IMR-90 (cell line): ENCODE data around the gene PGAP1. TPM values are rescaled to one million over a fixed set of nuclear protein-coding genes. Genes with fewer than 3 reads are reported as not detected.

Source experiments
- ATAC-seq: fragments of 200-7000 bp; cut with Tn5 transposase; 2 replicates; pipeline ENCODE4 v1.9.1; 2020; ENCODE audit warnings: low read depth, mild to moderate bottlenecking, moderate library complexity
- Bru-seq: library from RNA; stranded (reverse); fragments of 400-500 nt; gene quantifications from one replicate; lab custom pipeline; 2021; lab: Mats Ljungman, UMichigan
- BruChase-seq, 2 experiments: library from RNA; stranded (reverse); fragments of 400-500 nt; gene quantifications; one replicate each; lab custom pipeline; 2021; lab: Mats Ljungman, UMichigan
- BruUV-seq: library from RNA; stranded (reverse); fragments of 400-500 nt; replicated peaks from 2 replicates; lab custom pipeline; 2021; lab: Mats Ljungman, UMichigan
- CTCF ChIA-PET: fragments of 300-600 bp; formaldehyde crosslinking; extraction: SDS; loops from one replicate; lab custom pipeline; 2021; ENCODE audit warnings: antibody characterized with exemption; lab: Yijun Ruan, JAX
- POLR2A ChIA-PET: fragments of 300-600 bp; sonication (Branson Sonifier 250); formaldehyde crosslinking; loops from one replicate; lab custom pipeline; 2022; ENCODE audit warnings: antibody characterized with exemption; ENCODE audit not compliant: unreplicated experiment; lab: Charles Lee
- DNase-seq: peaks from one replicate; pipeline ENCODE4 v3.0.0; 2013
- H2AFZ ChIP-seq: replicated peaks from 2 replicates; pipeline ENCODE3; 2013; ENCODE audit warnings: low read length, mild to moderate bottlenecking; ENCODE audit not compliant: poor library complexity
- H2AK5ac ChIP-seq: 2 replicates; pipeline ENCODE4 v1.6.1; 2013; ENCODE audit warnings: low read depth, low read length, inconsistent platforms
- H2AK9ac ChIP-seq: replicated peaks from 2 replicates; pipeline ENCODE3; 2013; ENCODE audit warnings: mild to moderate bottlenecking, low read depth, low read length, moderate library complexity; ENCODE audit not compliant: poor library complexity
- H2BK120ac ChIP-seq: 2 replicates; pipeline ENCODE4 v1.6.1; 2013; ENCODE audit warnings: low read depth, low read length, inconsistent platforms
- H2BK15ac ChIP-seq: 3 replicates; pipeline ENCODE4 v1.6.1; 2013; ENCODE audit warnings: low read depth, low read length, inconsistent platforms
- H2BK20ac ChIP-seq: 2 replicates; pipeline ENCODE4 v1.6.1; 2013; ENCODE audit warnings: low read depth, mild to moderate bottlenecking, inconsistent platforms, low read length, moderate library complexity
- H2BK5ac ChIP-seq: 2 replicates; pipeline ENCODE4 v1.6.1; 2013; ENCODE audit warnings: mild to moderate bottlenecking, low read depth, low read length, inconsistent platforms; ENCODE audit not compliant: poor library complexity, severe bottlenecking
- H3K14ac ChIP-seq: replicated peaks from 2 replicates; pipeline ENCODE4 v1.6.1; 2013; ENCODE audit warnings: low read depth, low read length, inconsistent platforms
- H3K18ac ChIP-seq: 2 replicates; pipeline ENCODE4 v1.6.1; 2013; ENCODE audit warnings: low read depth, low read length, control low read depth
- H3K23ac ChIP-seq: 2 replicates; pipeline ENCODE4 v1.6.1; 2013; ENCODE audit warnings: low read depth, low read length, inconsistent platforms
- H3K27ac ChIP-seq: 2 replicates; pipeline ENCODE4 v1.5.1; 2013; ENCODE audit warnings: mild to moderate bottlenecking, control low read depth, low read length; ENCODE audit not compliant: insufficient read depth
- H3K27me3 ChIP-seq: 2 replicates; pipeline ENCODE4 v1.6.1; 2013; ENCODE audit warnings: low read length; ENCODE audit not compliant: control insufficient read depth, insufficient read depth
- H3K36me3 ChIP-seq: 2 replicates; pipeline ENCODE4 v1.6.1; 2013; ENCODE audit warnings: low read length, mixed read lengths; ENCODE audit not compliant: control insufficient read depth, insufficient read depth
- H3K4ac ChIP-seq: 2 replicates; pipeline ENCODE4 v1.6.1; 2013; ENCODE audit warnings: low read depth, low read length, inconsistent platforms
- H3K4me1 ChIP-seq: 2 replicates; pipeline ENCODE4 v1.6.1; 2013; ENCODE audit warnings: low read length, mixed read lengths; ENCODE audit not compliant: control insufficient read depth, insufficient read depth
- H3K4me2 ChIP-seq: 2 replicates; pipeline ENCODE4 v1.6.1; 2013; ENCODE audit warnings: low read depth, mild to moderate bottlenecking, control low read depth, low read length, moderate library complexity
- H3K4me3 ChIP-seq: 2 replicates; pipeline ENCODE4 v1.5.1; 2013; ENCODE audit warnings: low read depth, mild to moderate bottlenecking, control low read depth, low read length, moderate library complexity; ENCODE audit not compliant: insufficient read depth
- H3K56ac ChIP-seq: 2 replicates; pipeline ENCODE4 v1.6.1; 2013; ENCODE audit warnings: low read length, inconsistent platforms; ENCODE audit not compliant: insufficient read depth; ENCODE audit errors: extremely low read depth
- H3K79me1 ChIP-seq, 2 experiments: 2 replicates each; pipeline ENCODE4 v1.6.1; 2013; ENCODE audit warnings: low read length in 2 of 2, inconsistent platforms in 1 of 2, low read depth in 1 of 2
- H3K9ac ChIP-seq: 2 replicates; pipeline ENCODE4 v1.6.1; 2013; ENCODE audit warnings: low read depth, low read length, control low read depth
- H3K9me1 ChIP-seq: 2 replicates; pipeline ENCODE4 v1.6.1; 2013; ENCODE audit warnings: low read length, inconsistent platforms; ENCODE audit not compliant: insufficient read depth
- H3K9me3 ChIP-seq: 2 replicates; pipeline ENCODE4 v1.6.1; 2013; ENCODE audit warnings: low read length; ENCODE audit not compliant: control insufficient read depth, insufficient read depth
- H4K20me1 ChIP-seq: 2 replicates; pipeline ENCODE4 v1.6.1; 2013; ENCODE audit warnings: low read length, inconsistent platforms; ENCODE audit not compliant: insufficient read depth
- H4K5ac ChIP-seq: 2 replicates; pipeline ENCODE4 v1.6.1; 2013; ENCODE audit warnings: mild to moderate bottlenecking, low read depth, low read length, control low read depth
- H4K8ac ChIP-seq, 2 experiments: 2 replicates each; pipeline ENCODE4 v1.6.1; 2013; ENCODE audit warnings: low read depth in 2 of 2, low read length in 2 of 2, control low read depth in 1 of 2, inconsistent platforms in 1 of 2
- H4K91ac ChIP-seq: 2 replicates; pipeline ENCODE4 v1.6.1; 2013; ENCODE audit warnings: low read depth, low read length, inconsistent platforms; ENCODE audit not compliant: insufficient read depth
- BHLHE40 ChIP-seq: fragments of 150-350 bp; IDR thresholded peaks from 2 replicates; pipeline ENCODE4 v1.6.1; 2016; ENCODE audit warnings: mild to moderate bottlenecking, low read depth, low read length
- CEBPB ChIP-seq: IDR thresholded peaks from 2 replicates; pipeline ENCODE4 v1.6.1; 2012; ENCODE audit warnings: low read depth, low read length, improper control_type of control experiment
- FOS ChIP-seq: fragments of 150-350 bp; IDR thresholded peaks from 2 replicates; pipeline ENCODE4 v1.6.1; 2016; ENCODE audit warnings: low read depth, low read length
- MAFK ChIP-seq: IDR thresholded peaks from 2 replicates; pipeline ENCODE4 v1.6.1; 2012; ENCODE audit warnings: low read depth, low read length, improper control_type of control experiment
- MAZ ChIP-seq: IDR thresholded peaks from 2 replicates; pipeline ENCODE4 v1.6.1; 2012; ENCODE audit warnings: low read depth, mild to moderate bottlenecking, low read length, improper control_type of control experiment, moderate library complexity, borderline replicate concordance
- MXI1 ChIP-seq: IDR thresholded peaks from 2 replicates; pipeline ENCODE4 v1.6.1; 2012; ENCODE audit warnings: low read depth, mild to moderate bottlenecking, low read length, moderate library complexity, borderline replicate concordance
- POLR2A ChIP-seq: IDR thresholded peaks from 2 replicates; pipeline ENCODE4 v1.6.1; 2012; ENCODE audit warnings: mild to moderate bottlenecking, low read depth, low read length
- RAD21 ChIP-seq: IDR thresholded peaks from 2 replicates; pipeline ENCODE4 v1.6.1; 2012; ENCODE audit warnings: low read length, improper control_type of control experiment
- RCOR1 ChIP-seq: IDR thresholded peaks from 2 replicates; pipeline ENCODE4 v1.6.1; 2012; ENCODE audit warnings: mild to moderate bottlenecking, low read length, improper control_type of control experiment; ENCODE audit not compliant: insufficient replicate concordance
- RFX5 ChIP-seq: IDR thresholded peaks from 2 replicates; pipeline ENCODE4 v1.8.0; 2012; ENCODE audit warnings: low read depth, mild to moderate bottlenecking, low read length, moderate library complexity
- USF2 ChIP-seq: fragments of 150-350 bp; IDR thresholded peaks from 2 replicates; pipeline ENCODE4 v1.6.1; 2017; ENCODE audit warnings: mild to moderate bottlenecking, antibody characterized with exemption, low read length, low read depth
- WGBS, 2 experiments: methylation state at CpG; one replicate each; pipeline versions ENCODE4 v1.1.5 to v1.1.7; 2013; ENCODE audit warnings: missing lambda C conversion rate in 2 of 2; ENCODE audit not compliant: insufficient read length in 1 of 2; ENCODE audit errors: extremely low coverage in 2 of 2; 5-methylcytosine and 5-hydroxymethylcytosine counted together
- dilution Hi-C: fragments of 300-500 bp; cut with HindIII; formaldehyde crosslinking; loops from one replicate; pipeline ENCODE4 v1.14.3; 2018; ENCODE audit warnings: low sequenced_read_pairs; ENCODE audit not compliant: unreplicated experiment
- in situ Hi-C: fragments of 300-500 bp; cut with MboI; formaldehyde crosslinking; loops from 3 replicates; pipeline ENCODE4 v1.14.3; 2019; ENCODE audit warnings: low sequenced_read_pairs, inconsistent platforms, mixed read lengths
- intact Hi-C: fragments of 100-400 bp; cut with micrococcal nuclease; formaldehyde crosslinking; loops from 2 replicates; pipeline ENCODE4 v1.10.0; 2022
- long read RNA-seq: library from polyadenylated mRNA; unstranded; transcript quantifications from one replicate; pipeline ENCODE4 v2.0.0, GENCODE V29; 2021; ENCODE audit not compliant: unreplicated experiment
- polyA plus RNA-seq, 3 experiments: library from polyadenylated mRNA; depleted of rRNA; stranded (reverse); fragments of >200 nt; gene quantifications; 2 replicates each; pipeline ENCODE4 v1.2.3, GENCODE V29; 2012; ENCODE audit warnings: low replicate concordance in 1 of 3
- total RNA-seq: library from RNA; depleted of rRNA; stranded (reverse); fragments of >200 nt; gene quantifications from 2 replicates; pipeline ENCODE4 v1.2.3, GENCODE V29; 2012; rRNA removed
- TF ChIP-seq, protein P1 (sequence below): fragments of 150-350 bp; IDR thresholded peaks from 2 replicates; pipeline ENCODE4 v1.6.1; 2016; ENCODE audit warnings: low read depth, mild to moderate bottlenecking, low read length, moderate library complexity, borderline replicate concordance

Gene PGAP1
- total RNA-seq (5.7 and 6.7 TPM in 2 replicates), polyA plus RNA-seq (2012; rRNA removed) (1.2 and 1.9 TPM in 2 replicates), Bru-seq, nascent RNA (percentile 63 among the genes with signal in this experiment), BruChase-seq, experiment 1, labeled RNA remaining after a 6-hour chase (percentile 60 among the genes with signal in this experiment), BruChase-seq, experiment 2, labeled RNA remaining after a 2-hour chase (percentile 66 among the genes with signal in this experiment)
- polyA plus RNA-seq (2012; cell fraction: cytosol; rRNA removed): 0.42 and 0.60 TPM in 2 replicates
- polyA plus RNA-seq (2012; cell fraction: nucleus; rRNA removed; ENCODE audit: low replicate concordance): 0.95 and 5.9 TPM in 2 replicates
- long read RNA-seq, full-length matches to known transcripts: 2 of 3 reads
- long read RNA-seq, partial matches to known transcripts: 0 of 3 reads
- long read RNA-seq, other reads (novel, unspliced or antisense): 1 of 3 reads

DNA sequence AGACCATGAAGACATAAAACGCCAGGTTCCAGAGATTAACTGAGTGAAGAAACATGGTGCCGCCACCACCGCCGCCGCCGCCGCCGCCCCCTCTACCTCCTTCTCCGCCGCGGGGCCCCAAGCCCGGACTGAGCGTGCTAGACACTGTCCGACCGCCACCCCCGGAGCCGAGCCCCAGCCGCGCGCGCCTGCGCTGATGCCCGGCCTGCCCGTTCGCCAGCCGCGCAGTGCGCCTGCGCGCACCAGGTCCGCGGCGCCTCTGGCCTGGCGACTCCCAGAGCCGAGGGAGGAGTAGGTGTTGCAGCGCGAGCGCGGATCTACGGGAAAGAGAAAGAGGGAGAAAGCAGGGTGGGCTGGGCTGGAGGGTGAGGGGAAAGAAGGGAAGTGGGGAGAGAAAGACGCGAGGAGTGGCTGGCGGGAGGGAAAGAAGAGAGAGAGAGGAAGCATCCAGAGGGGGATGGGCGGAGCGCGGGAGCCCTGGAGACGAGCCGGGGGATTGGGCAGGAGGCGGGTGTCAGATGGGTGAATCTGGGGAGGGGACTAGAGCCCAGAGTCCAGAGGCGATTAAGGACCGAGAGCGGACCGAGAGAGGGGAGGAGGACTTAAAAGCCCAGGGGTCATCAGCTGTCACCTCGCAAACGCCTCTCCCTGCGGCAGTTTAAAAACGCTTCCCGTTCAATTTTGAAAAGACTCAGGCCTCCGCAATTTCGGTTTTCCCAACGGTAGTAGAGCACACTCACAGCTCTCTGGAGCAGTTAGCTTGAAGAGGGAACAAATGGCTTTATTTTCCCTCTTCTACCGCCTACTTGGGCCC lies at the start of gene PGAP1:
TSS of gene PGAP1 (minus strand) at position 146 of the 814 bp plus-strand sequence. CDS start at position 55, 91 bp downstream.
- H2BK5ac ChIP-seq: peak within 1 kb of the TSS; percentile 84
- H3K14ac ChIP-seq: peak within 1 kb of the TSS; percentile 93
- DNase-seq (peak; percentile 88), ATAC-seq (peak; percentile 91)
- no peaks in the 10 kb centered on the region; the same call in 1 of the 2 replicates for H3K27me3 ChIP-seq
- in situ Hi-C loops: no loop called here
- H4K8ac ChIP-seq: peak within 1 kb of the TSS; percentile 50 to 82
- peak within 1 kb of the TSS; percentile 44 for H4K5ac ChIP-seq
- WGBS, 2 experiments: 0% methylated on average over 20 of the region's 62 CpGs; no CpG with 5 or more reads in 1 of the 2 experiments
- H3K9me1 ChIP-seq: no peaks in the 10 kb centered on the region
- peaks cover 6 to 23% of the 10 kb centered on the region in 2 experiments; a peak in 3 of 4 replicates for H3K79me1 ChIP-seq
- peak within 1 kb of the TSS; percentile 53 for H3K56ac ChIP-seq
- H2BK15ac ChIP-seq: peak within 1 kb of the TSS; percentile 38; the same call in 1 of the 3 replicates
- no peaks in the 10 kb centered on the region; the same call in 1 of the 2 replicates for H3K4me1 ChIP-seq
- H2AK5ac ChIP-seq: no peak within 1 kb of the TSS
- peak within 1 kb of the TSS; percentile 92 for H3K27ac ChIP-seq
- H3K4me2 ChIP-seq: peak within 1 kb of the TSS; percentile 96
- CTCF ChIA-PET: no interaction called here
- peak within 1 kb of the TSS; percentile 95 for H3K23ac ChIP-seq
- dilution Hi-C loops: no loop called here
- no peaks in the 10 kb centered on the region; the same call in 1 of the 2 replicates for H4K20me1 ChIP-seq
- peak within 1 kb of the TSS; percentile 95 for H2AFZ ChIP-seq
- POLR2A ChIA-PET: interaction anchor here (0.6 kb wide), 1 partner anchor 12 kb away, joined by 8 read pairs; no protein-coding TSS in a partner anchor
- peak within 1 kb of the TSS; percentile 79 for H3K18ac ChIP-seq
- no peaks in the 10 kb centered on the region for H3K36me3 ChIP-seq
- peak within 1 kb of the TSS; percentile 85 for H2AK9ac ChIP-seq
- H3K9ac ChIP-seq: peak within 1 kb of the TSS; percentile 84
- H2BK120ac ChIP-seq: peak within 1 kb of the TSS; percentile 81
- peak within 1 kb of the TSS; percentile 80 for H3K4me3 ChIP-seq
- peak within 1 kb of the TSS; percentile 77 for H3K4ac ChIP-seq
- no TSS peak for BruUV-seq
- no peaks in the 10 kb centered on the region for H3K9me3 ChIP-seq
- intact Hi-C loops: loop anchor here (1.0 to 10.0 kb wide), 6 partner anchors 61 to 612 kb away; partner anchors contain the start of gene GTF3C3
- peak within 1 kb of the TSS; percentile 58 for H4K91ac ChIP-seq
- no peak within 1 kb of the TSS for H2BK20ac ChIP-seq
- TF ChIP-seq RFX5 (no peak), MAFK (no peak), RCOR1 (no peak), BHLHE40 (no peak), MXI1 (0 out of 2 replicates have a peak, but pooled peaks have one; percentile 25), USF2 (no peak), MAZ (peak; percentile 8; the same call in 1 of the 2 replicates), CEBPB (no peak), POLR2A (peak; percentile 74), FOS (no peak), RAD21 (no peak; the same call in 1 of the 2 replicates)
- TF ChIP-seq, protein P1, sequence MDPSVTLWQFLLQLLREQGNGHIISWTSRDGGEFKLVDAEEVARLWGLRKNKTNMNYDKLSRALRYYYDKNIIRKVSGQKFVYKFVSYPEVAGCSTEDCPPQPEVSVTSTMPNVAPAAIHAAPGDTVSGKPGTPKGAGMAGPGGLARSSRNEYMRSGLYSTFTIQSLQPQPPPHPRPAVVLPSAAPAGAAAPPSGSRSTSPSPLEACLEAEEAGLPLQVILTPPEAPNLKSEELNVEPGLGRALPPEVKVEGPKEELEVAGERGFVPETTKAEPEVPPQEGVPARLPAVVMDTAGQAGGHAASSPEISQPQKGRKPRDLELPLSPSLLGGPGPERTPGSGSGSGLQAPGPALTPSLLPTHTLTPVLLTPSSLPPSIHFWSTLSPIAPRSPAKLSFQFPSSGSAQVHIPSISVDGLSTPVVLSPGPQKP: no peak
